HG03378 (cell line): ENCODE data around the gene GRIN2A.

Source experiments
- ATAC-seq: cut with Tn5 transposase; IDR thresholded peaks from one replicate; pipeline ENCODE4 v1.9.1; 2021; ENCODE audit warnings: mild to moderate bottlenecking, moderate library complexity; ENCODE audit not compliant: unreplicated experiment

The GRIN2A gene

DNA sequence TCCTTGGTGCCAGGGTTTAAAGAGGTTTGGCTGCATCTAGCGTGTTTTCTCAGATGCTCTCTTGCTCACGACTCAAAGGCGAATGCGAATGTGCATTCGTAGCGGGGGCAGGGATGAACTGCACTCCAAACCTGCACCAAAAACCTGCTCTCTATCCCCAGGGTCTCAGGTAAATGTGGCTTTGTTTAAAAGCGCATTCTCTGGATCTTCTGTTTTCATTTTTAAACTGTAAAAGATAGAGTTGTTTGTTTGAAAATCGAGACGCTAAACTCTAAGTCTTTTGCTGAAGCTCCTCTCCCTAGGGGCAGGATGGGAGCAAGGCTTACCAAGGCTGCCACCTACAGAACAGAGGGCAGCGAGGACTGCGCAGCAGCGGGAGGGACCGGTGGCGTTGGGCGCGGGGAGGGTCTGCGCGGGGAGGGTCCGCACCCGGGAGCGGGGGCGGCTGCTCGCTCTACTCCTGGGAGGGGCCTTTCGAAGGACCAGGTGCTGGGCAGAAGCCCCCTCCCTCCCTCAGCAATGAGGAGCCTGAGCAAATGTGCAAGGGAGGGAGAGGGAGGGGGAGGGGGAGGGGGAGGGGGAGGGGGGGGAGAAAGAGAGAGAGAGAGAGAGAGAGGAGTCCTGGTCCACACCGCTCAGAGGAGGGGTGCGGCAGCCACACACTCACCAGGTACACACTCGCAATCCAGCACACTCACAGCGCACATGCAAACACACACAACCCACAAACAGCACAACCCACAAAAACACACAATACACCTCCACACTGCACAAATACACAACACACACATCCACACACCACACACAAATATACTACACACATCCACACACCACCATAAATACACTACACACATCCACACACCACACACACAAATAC, 142.8 kb downstream of the GRIN2A start:
- no peak for ATAC-seq

DNA sequence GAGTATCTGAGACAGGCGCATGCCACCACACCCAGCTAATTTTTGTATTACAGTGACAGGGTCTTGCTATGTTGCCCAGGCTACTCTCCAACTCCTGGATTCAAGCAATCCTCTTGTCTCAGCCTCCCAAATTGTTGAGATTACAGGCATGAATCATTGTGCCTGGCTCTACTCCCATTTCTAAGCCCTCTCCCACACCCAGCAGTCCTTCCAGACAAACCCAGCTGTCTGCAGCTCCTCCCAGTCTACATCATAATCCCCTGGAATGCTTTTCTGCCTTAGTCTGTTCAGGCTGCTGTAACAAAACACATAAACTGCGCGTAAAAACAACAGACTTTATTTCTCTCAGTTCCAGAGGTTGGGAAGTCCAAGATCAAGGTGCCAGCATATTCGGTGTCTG, 144.5 kb downstream of the GRIN2A start:
- ATAC-seq, result no peak

GRCh38 chr16:10036956-10037355, 145.3 kb downstream of the GRIN2A start:
- no peak for ATAC-seq

DNA sequence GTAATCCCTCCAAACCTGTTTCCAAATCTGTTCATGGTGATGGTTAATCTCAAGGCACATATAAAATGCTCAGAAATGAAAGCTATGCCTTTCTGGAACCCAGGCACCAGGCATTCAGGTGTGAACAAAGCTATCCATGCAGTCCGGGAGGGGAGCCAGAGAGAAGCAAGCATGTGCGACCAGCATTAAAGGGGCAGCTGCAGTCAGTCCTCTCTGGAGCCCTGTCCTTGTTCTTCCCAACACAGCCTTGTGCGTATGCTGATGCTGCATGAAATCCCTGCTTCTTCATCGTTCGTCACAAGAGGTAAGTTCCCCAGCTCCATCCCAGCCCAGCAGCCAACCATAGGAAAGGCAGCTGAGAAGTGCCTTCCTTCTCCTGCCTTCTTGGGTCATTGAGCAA, 148.7 kb downstream of the GRIN2A start:
- no peak for ATAC-seq

- no peak for ATAC-seq
Observed at GRCh38 chr16:10031955-10032354, 150.3 kb downstream of the GRIN2A start.

- ATAC-seq, result no peak
Observed at GRCh38 chr16:10031473-10031872, 150.8 kb downstream of the GRIN2A start.

- no peak for ATAC-seq
Observed at GRCh38 chr16:10028644-10029043, 153.6 kb downstream of the GRIN2A start.

DNA sequence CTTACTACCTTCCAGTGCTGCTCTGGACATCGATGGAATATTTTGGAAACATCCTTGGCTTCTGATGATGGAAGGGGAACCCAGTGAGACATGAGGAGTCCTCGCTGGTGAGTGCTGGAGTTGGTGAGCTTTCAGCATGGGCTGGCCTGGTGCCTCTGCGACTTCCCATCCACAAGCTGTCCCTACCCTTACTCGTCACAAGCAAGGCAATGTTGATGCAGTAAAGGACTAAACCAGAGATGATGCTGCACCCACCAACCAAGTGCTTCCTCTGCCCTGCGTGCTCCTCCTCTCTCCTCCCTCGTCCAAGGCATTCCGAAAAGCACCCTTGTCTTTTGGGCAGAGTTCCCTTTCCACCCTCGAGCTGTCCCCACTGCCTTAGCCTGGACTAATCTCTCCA, 154.7 kb downstream of the GRIN2A start:
- ATAC-seq, result no peak

- ATAC-seq, result no peak
Observed at GRCh38 chr16:10026593-10026992, 155.6 kb downstream of the GRIN2A start.

DNA sequence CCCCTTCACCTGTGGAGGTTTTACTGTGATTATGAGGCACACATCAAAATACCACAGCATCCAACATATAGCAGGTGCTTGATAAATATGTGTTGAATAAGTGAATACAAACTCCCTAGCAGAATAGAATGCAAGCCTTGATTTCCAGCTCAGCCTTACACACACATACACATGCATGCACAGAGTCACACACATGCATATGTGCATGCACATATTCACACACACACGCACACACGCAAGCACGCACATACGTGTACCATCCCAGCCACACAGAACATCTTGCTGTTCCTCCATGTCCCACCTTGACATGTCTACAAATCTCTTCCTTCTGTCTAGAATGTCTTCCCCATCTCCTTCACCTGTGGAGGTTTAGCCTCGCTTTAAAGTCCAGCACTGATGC, 160.1 kb downstream of the GRIN2A start:
- no peak for ATAC-seq

GRCh38 chr16:10020866-10021265, 161.4 kb downstream of the GRIN2A start:
- no peak for ATAC-seq

GRCh38 chr16:10016752-10017151, 165.5 kb downstream of the GRIN2A start:
- ATAC-seq, result no peak

DNA sequence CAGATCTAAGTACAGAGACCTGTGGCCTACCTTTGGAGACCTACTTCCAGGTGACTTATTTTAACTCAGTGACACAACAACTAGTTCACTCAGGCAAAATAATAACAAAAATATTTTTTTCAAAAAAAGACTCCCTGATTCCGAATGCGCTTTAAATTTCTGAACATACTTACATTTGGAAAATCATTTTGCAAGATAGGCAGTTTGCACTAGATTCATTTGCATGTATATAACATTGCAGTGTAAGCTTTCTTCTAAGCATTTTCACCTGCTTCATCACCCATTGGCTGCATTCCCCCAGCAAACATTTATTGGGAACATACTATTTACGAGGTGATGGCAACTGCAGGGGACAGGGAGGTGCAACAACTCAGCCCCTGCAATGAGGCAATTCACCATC, 166.8 kb downstream of the GRIN2A start:
- ATAC-seq, result no peak

GRCh38 chr16:10013774-10014173, 168.5 kb downstream of the GRIN2A start:
- ATAC-seq, result no peak

GRCh38 chr16:10013364-10013763, 168.9 kb downstream of the GRIN2A start:
- ATAC-seq, result no peak

GRCh38 chr16:10009684-10010083, 172.5 kb downstream of the GRIN2A start:
- no peak for ATAC-seq

DNA sequence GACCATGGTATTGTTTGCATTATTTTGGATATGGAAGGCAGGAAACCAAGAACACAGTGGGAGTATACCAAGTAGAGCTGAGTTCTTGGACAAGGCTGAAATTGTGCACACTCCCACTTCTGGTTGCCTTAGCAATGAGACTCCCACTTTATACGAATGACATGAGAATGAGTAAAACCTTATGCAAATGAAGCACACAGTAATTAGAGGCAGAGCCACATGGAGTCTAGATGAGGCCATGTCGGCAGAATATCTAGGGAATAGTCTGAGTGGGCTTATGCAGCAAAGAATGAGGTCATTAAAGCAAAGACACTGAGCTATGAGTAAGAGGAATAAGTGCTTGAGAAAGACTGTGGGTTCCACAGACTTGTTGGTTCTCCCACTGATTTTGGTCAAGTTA, 178.7 kb downstream of the GRIN2A start:
- ATAC-seq, result no peak

- ATAC-seq, result no peak
Observed at GRCh38 chr16:10001258-10001775, 180.9 kb downstream of the GRIN2A start.

DNA sequence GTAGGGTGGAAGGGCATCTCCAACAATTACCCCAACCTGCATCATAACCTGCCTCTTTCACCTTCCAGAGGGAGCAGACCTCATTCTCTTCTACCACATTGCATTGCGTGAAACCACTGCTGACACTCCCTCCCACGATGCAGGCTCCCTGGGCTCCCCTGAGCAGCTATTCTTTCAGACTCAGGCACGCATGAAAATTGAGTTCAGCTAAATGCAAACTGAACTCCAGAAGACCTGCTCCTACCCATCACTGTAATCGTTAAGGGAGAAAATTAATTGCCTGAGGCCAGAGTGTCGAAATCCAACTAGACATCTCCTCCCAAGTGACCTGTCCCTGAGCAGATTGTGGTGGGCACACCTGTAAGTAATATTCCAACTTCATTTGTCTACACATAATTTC, 186.0 kb downstream of the GRIN2A start:
- no peak for ATAC-seq

- no peak for ATAC-seq
Observed at GRCh38 chr16:9992441-9992840, 189.8 kb downstream of the GRIN2A start.

DNA sequence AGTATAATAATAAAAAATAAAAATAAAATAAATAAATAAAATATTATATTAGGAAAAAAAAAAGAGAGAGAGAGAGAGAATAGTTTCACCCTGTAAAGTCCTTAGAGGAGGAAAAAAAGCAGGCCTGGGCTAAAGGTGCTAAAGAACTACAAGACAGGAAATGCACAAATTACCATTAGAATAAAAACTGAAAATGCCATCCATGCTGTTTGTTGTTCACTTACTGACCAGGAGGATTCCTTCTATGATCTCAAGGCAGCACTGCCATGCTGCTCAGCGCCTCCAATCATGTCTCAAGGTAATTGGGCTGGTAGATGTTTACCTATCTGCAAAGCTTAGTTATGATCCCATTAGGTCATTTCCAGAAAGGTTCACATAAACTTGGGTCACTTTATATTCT, 201.2 kb downstream of the GRIN2A start:
- ATAC-seq, result no peak

GRCh38 chr16:9978160-9978725, 204.0 kb downstream of the GRIN2A start:
- ATAC-seq, result no peak
